LNCAP (cell line): ENCODE results near the gene NFIX.

Source experiments
- CTCF ChIP-seq: fragments of 450-650 bp; IDR thresholded peaks from 2 replicates; pipeline ENCODE4 v1.5.1; 2017; ENCODE audit warnings: mild to moderate bottlenecking

The NFIX gene

DNA sequence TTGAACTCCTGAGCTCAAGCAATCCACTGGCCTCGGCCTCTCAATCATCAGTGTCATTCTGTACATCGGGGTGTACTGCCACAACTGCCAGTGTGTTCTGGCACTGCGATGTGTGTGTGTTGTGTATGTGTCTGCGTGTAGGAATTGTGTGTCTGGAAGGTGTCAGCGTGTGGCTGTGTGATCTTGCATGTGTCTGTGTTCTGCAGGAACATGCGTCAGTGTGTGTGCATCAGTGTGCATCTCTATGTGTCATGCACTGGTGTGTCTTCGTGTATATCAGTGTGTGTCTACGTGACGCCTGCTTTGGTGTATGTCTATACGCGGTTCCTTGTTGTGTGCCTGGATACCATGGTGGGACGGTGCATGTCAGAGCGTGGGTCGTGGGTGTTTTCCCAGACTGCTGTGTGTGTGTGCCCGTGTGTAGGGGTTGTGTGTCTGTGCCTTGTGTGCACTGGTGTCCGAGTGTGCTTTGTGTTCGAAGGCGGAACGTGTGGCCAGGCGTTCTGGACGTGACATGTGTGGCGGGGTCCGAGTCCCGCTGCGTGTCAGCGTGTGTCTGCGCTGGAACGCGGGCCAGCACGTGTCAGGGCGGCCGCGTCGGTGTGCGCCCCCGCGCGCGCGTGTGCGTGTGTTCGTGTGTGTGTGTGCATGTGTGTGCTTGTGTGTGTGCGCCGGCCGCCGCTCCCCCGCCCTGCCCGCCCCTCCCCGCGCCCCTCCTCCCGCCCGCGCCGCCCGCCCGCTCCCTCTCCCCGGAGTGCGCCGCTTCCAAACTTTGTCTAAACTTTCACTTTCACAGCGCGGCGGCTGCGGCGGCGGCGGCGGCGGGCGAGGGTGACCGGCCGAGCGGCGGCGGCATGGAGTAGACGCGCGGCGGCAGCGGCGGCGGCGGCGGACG lies at the start of gene NFIX:
TSS of gene NFIX (plus strand) at position 775 of the 895 bp plus-strand sequence. CDS start 363 bp downstream, outside the sequence.
- TF ChIP-seq CTCF = no peak

DNA sequence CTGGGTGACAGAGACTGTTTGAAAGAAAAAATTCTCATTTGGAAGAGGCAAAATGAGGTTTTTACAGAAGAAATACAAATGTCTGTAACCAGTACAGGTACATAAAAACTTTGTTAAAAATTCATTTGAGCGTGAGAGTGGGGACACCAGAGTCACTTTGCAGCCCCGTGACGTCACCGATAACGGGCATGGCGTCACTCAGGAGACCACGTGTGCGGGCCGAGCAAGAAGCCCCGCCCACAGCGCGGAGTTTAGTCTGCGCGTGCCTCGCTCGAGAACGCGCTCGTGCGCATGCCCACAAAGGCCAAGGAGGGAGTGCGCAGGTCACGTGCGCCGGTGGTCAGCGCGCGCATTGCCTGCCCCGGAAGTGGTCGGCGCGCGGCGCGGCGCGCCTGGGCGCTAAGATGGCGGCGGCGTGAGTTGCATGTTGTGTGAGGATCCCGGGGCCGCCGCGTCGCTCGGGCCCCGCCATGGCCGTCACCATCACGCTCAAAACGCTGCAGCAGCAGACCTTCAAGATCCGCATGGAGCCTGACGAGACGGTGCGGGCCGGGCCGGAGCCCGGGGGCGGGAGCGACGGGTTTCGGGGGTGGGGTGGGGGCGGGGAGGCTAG lies 49.7 kb upstream of the NFIX start, which contains the start of gene RAD23A:
TSS of gene RAD23A (plus strand) at position 384 of the 613 bp plus-strand sequence. CDS start at position 471, 87 bp downstream.
- no peak for TF ChIP-seq CTCF

DNA sequence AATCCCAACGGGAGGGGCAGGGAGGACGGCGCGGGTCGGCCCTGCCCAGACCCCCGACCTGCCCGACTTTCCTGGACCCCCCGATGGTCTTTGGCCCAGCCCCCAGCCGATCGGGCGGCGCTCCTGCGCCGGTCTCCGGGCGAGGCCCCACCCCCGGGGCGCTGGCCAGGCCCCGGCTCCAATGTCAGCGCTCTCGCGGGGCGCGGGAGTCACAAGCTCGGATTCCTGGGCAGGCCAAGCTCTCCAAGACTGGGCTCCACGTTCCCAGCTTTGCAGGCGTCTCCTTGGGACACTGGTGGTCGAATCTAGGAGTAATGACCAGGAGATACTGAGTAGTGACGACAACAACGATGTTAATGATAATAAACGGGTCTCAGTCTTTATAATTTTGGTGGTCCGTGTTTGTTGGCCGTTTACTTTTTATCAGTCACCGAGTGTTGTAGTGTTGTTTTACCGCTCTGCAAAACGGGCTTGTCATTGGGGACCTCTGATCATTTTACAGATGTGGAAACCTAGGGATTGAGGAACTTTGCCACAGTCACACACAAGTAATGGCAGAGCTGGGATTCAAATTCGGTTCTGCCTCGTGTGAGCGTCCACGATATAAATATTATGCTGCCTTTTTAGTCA lies 49.1 kb upstream of the NFIX start:
- no peak for TF ChIP-seq CTCF

DNA sequence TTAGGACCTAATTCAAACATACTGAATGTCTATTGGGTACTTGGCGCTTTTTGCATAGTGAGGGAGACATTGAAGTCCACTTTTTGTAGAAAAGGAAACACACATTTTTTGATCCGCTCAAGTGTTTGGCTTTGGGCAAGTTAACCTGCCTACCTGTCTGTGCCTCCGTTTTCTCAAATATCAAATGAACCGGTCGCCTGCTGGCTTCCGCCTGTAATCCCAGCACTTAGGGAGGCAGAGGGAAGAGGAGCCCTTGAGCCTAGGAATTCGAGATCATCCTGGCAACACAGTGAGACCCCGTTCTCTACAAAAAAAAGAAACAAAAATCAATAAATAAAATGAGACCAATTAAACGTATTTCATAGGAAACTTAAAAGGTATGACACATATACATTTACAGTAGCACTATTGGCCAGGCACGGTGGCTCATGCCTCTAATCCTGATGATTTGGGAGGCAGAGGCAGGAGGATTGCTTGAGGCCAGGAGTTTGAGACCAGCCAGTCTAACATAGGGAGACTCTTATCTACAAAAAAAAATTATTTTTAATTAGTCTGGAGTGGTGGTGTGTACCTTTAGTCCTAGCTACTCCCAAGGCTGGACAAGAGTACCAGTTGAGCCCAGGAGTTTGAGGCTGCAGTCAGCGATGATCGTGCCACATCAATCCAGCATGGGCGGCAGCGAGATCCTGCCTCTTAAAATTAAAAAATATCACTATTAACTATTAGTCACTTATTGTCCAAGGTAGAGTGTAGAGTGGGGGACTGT lies 48.4 kb upstream of the NFIX start:
- TF ChIP-seq CTCF = no peak

DNA sequence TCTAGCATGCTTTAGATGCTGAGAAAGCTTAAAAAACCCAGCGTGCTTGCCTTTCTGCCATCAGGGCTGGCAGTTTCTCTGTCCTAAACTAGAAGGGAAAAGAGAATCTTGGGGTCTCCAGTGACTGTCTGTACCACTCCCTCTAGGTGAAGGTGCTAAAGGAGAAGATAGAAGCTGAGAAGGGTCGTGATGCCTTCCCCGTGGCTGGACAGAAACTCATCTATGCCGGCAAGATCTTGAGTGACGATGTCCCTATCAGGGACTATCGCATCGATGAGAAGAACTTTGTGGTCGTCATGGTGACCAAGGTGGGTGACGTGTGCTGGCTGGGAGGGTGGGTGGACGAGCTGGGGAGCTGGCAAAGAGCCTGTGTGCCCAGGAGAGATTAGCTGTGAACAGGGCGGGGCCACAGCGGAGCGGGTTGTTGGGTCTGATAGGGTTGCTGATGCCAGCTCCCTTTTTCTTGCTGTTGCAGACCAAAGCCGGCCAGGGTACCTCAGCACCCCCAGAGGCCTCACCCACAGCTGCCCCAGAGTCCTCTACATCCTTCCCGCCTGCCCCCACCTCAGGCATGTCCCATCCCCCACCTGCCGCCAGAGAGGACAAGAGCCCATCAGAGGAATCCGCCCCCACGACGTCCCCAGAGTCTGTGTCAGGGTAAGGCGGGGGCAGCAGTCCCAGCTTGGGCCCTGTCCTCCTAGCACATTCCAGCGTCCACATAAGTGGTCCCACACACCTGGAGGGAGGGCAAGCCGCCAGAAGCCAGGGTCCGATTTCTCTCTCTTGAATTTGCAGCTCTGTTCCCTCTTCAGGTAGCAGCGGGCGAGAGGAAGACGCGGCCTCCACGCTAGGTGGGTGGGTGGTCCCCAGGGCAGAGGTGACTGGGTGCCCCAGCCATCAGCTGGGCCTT lies 47.3 kb upstream of the NFIX start:
- TF ChIP-seq CTCF = no peak

GRCh38 chr19:12948612-12949362 lies 46.5 kb upstream of the NFIX start:
- no peak for TF ChIP-seq CTCF
